Left ventricle myocardium inferior (tissue), 1 donor: ENCODE measurements around the gene SHB. TPM values are rescaled to one million over a fixed set of nuclear protein-coding genes. Genes with fewer than 3 reads are reported as not detected.

Experiments used
- DNase-seq: peaks from one replicate; pipeline ENCODE4 v3.0.0-alpha.2; 2020
- H3K27ac ChIP-seq: fragments of 200-600 bp; replicated peaks from 2 replicates; pipeline ENCODE4 v1.8.0; 2021
- H3K27me3 ChIP-seq: fragments of 200-600 bp; 2 replicates; pipeline ENCODE4 v1.8.0; 2021; ENCODE audit warnings: low read depth
- H3K36me3 ChIP-seq: fragments of 200-600 bp; 2 replicates; pipeline ENCODE4 v1.8.0; 2021
- H3K4me1 ChIP-seq: fragments of 200-600 bp; 2 replicates; pipeline ENCODE4 v1.8.0; 2021
- H3K4me3 ChIP-seq: fragments of 200-600 bp; 2 replicates; pipeline ENCODE4 v1.8.0; 2021; ENCODE audit warnings: mild to moderate bottlenecking, moderate library complexity
- H3K9me3 ChIP-seq: fragments of 200-600 bp; replicated peaks from 2 replicates; pipeline ENCODE4 v1.8.0; 2021
- intact Hi-C: fragments of 100-400 bp; cut with micrococcal nuclease; formaldehyde crosslinking; loops from one replicate; pipeline ENCODE4 v1.11.0; 2022
- total RNA-seq: library from RNA; stranded (reverse); fragmentation: NEBNext Ultra II Directional; extraction: Animal tissue kit (Norgen Biotek cat#: 25700); gene quantifications from one replicate; pipeline ENCODE4 v1.2.1, GENCODE V29; 2021
- TF ChIP-seq, protein P1 (sequence below): fragments of 200-600 bp; IDR thresholded peaks from 2 replicates; pipeline ENCODE4 v1.8.0; 2021; ENCODE audit warnings: antibody characterized with exemption, mild to moderate bottlenecking, borderline replicate concordance
- donor health status: DM: no; HTN: yes; CAD: no; lungs with severe emphysema.

The SHB gene
- total RNA-seq, 1 donor from 2014 or later, result 19.4 TPM

DNA sequence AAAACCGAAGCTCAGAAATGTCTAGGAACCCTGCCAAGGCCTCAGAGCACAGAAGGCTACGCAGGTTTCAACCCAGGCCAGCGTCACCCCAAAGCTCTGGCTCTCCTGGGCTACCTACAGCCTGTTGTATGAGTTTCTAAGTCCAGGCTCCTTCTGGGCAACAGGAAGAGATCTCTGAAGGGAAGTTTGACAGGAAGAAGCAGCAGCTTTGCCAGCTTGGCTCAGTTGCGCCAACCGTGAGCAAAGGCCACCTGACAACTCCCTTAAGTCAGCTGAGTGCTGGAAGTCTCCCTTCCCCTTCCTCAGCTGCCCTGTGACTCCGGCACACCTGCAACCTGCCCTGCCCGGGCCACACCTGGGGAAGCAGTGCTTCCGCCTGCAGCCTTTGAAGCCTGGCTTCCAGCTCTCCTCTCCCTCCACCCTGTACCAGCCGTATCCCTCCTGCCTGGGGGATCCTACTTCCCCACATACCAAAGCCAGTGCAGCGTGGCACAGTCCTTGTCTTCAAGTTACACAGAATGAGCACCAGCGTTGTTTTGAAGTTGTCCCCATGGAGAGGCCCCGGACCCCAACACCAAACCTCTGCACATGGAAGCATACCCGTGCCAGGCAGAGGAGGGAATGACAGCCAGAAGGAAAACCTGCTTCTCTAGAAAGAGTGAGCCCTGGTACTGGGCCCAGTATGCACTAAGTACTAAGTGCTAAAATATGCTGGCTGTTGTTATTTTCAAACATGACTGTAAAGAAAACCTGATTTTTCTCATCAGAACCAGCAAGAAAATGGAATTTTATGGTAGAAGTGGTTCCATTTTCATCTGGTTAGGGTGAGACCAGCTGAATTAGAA is 36.5 kb downstream of the SHB start:
- DNase-seq, result no peak
- intact Hi-C loops, result no loop called here
- Histone ChIP-seq H3K4me3 (no peak overlapping the region), H3K9me3 (no peaks in the 10 kb centered on the region), H3K36me3 (no peaks in the 10 kb centered on the region), H3K27ac (peak overlapping the region; percentile 40), H3K27me3 (no peaks in the 10 kb centered on the region), H3K4me1 (peaks cover 56% of the 10 kb centered on the region)
- TF ChIP-seq, protein P1, sequence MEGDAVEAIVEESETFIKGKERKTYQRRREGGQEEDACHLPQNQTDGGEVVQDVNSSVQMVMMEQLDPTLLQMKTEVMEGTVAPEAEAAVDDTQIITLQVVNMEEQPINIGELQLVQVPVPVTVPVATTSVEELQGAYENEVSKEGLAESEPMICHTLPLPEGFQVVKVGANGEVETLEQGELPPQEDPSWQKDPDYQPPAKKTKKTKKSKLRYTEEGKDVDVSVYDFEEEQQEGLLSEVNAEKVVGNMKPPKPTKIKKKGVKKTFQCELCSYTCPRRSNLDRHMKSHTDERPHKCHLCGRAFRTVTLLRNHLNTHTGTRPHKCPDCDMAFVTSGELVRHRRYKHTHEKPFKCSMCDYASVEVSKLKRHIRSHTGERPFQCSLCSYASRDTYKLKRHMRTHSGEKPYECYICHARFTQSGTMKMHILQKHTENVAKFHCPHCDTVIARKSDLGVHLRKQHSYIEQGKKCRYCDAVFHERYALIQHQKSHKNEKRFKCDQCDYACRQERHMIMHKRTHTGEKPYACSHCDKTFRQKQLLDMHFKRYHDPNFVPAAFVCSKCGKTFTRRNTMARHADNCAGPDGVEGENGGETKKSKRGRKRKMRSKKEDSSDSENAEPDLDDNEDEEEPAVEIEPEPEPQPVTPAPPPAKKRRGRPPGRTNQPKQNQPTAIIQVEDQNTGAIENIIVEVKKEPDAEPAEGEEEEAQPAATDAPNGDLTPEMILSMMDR, result no peak

DNA sequence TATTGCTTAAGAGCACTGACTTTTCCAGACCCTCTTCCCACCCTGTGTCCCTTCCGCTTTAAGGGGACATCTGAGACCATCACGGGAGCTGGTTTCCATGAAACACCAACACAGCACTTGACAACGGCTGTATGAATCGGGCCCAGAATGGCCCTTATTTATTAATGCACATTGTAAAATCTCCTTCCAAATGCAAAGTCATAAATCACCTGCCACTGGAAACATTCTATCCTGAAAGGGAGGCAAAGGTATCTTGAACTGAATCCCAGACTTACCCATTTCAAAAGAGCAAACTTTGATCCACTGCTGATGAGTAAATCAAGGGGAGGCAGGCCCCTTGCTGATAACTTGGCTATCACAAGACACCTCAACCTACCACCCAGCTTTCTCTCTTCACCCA is 37.4 kb downstream of the SHB start:
- H3K27me3 ChIP-seq, result no peaks in the 10 kb centered on the region
- no peak overlapping the region for H3K4me3 ChIP-seq
- TF ChIP-seq, protein P1, result no peak
- no peaks in the 10 kb centered on the region for H3K9me3 ChIP-seq
- peaks cover 56% of the 10 kb centered on the region for H3K4me1 ChIP-seq
- no peaks in the 10 kb centered on the region for H3K36me3 ChIP-seq
- H3K27ac ChIP-seq, result no peak overlapping the region
- intact Hi-C loops, result no loop called here
- DNase-seq, result no peak

DNA sequence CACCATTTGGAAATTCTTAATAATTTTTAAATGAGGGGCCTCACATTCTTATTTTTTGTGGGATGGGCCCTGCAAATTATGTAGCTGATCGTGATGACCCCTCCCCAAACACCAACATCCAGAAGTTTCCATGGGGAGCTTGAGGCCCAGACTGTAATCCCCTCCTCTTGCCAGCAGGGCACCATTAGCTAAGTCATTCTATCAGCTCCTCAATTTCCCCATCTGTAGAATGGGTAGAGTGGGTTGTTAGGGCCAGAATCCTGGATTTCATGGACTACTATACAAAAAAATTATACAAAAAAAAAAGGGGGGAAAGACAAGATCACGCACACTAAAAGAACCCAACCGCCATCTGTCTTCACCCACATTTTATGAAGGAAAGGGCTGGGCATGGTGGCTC is 38.4 kb downstream of the SHB start:
- intact Hi-C loops, result no loop called here
- Histone ChIP-seq H3K9me3 (no peaks in the 10 kb centered on the region), H3K36me3 (no peaks in the 10 kb centered on the region), H3K4me3 (no peak overlapping the region), H3K4me1 (peaks cover 56% of the 10 kb centered on the region), H3K27me3 (no peaks in the 10 kb centered on the region), H3K27ac (no peak overlapping the region)
- TF ChIP-seq, protein P1, result no peak
- DNase-seq, result no peak

DNA sequence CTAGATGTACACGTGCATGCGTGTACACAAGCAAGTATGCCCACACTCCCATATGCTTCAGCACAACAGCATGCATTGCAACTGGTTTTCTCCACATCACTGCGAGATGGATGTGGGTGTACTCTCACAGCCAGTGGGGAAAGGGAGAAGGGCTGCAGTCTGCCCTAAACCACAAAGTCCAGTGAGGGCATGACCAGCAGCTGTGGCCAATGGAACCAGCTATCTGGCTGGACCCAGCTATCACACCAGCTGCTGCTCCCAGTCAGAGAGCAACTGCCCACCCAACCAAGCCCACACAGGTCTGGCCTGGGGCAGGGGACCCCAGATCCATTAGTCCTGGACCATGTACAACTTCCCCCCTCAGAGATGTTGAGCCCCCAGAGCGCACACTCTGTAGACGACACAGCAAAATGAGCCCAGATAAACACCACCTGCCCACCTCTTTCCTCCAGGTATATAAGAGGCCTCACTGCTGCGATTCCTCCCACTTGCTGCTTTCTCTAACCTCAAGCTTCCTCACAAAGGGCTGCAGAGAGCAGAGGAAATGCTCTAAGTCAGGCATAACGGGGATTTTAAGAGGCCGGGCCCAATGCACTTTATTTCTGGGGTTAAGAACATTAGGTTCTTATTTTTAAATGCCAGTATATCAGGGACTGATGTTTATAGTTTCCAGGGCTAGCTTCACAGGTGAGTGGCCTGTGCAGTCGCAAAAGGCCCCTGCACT is 39.0 kb downstream of the SHB start:
- Histone ChIP-seq H3K9me3 (no peaks in the 10 kb centered on the region), H3K27ac (no peak overlapping the region), H3K36me3 (no peaks in the 10 kb centered on the region), H3K4me1 (peaks cover 61% of the 10 kb centered on the region), H3K4me3 (no peak overlapping the region), H3K27me3 (no peaks in the 10 kb centered on the region)
- DNase-seq, result no peak
- TF ChIP-seq, protein P1, result no peak
- intact Hi-C loops, result no loop called here

DNA sequence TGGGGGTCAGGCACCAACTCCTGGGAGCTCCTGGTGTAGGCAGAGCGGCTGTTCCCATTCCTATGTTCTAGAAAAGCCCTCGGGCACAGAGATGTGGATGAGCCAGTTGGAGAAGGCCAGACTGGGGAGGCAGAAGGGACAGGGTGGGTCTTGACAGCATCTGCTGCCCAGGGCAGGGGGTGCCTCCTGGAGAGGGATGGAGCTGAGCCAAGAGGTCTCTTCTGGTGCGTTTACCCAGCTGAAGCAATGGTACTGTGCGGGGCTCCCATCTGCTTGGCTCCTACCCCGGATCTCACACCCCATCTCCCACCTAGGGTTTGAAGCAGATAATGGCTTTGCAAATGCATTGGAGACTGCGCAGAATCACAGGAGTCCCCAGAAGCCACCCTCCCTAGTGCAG is 41.3 kb downstream of the SHB start:
- Histone ChIP-seq H3K36me3 (no peaks in the 10 kb centered on the region), H3K27ac (no peak overlapping the region), H3K4me1 (peaks cover 78% of the 10 kb centered on the region), H3K4me3 (no peak overlapping the region), H3K9me3 (no peaks in the 10 kb centered on the region), H3K27me3 (no peaks in the 10 kb centered on the region)
- DNase-seq, result no peak
- TF ChIP-seq, protein P1, result no peak
- intact Hi-C loops, result no loop called here
